Epithelial cell of esophagus (primary cell): ENCODE results near the gene RAD51B.

Experiments used
- DNase-seq: peaks from one replicate; pipeline ENCODE4 v3.0.0; 2010; ENCODE audit warnings: low read depth
- H3K4me3 ChIP-seq: 2 replicates; pipeline ENCODE4 v1.5.1; 2011; ENCODE audit warnings: mild to moderate bottlenecking, low read length, control low read depth
- CTCF ChIP-seq: IDR thresholded peaks from 2 replicates; pipeline ENCODE4 v1.5.1; 2011; ENCODE audit warnings: low read depth, mild to moderate bottlenecking, low read length, control low read depth, inconsistent platforms; ENCODE audit not compliant: insufficient read depth; ENCODE audit errors: missing control alignments

The RAD51B gene

GRCh38 chr14:68467425-68467824 is 647.8 kb downstream of the RAD51B start:
- no peak for DNase-seq
- TF ChIP-seq CTCF = no peak
- no peak overlapping the region for H3K4me3 ChIP-seq

DNA sequence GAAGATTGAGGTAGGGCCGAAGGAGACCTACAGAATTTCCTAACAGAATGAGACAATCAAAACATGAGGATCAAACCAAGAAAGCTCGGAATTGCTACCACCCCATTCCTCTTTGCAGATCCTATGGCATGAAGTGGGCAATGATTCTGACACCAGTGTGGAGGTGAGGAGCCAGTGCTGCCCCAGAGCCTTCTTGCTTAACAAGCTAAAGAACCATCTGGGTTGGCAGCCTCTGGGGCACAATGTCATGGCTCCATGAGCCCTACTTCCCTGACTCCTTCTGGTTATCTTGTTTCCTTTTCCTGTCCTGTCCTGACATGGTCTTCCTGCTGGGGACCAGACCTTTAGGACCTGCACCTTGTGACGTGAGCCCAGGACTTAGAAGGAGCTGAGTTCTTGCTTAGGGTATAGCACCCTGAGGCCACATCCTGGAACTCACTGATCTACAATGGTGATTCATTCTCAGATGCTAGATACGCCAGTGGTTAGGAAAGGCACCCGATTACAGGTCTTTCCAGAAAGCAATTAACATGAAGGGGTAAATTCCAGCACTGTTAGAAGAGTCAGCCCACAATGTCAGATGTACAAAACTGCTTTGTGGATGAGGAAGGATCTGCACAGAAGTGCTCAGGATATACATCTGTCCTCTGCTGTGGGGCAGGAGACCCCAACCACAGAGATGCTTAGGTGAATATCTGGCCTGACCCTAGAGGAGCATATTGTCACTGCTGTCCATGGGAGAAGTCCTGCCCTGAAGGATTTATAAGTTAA is 649.0 kb downstream of the RAD51B start:
- no peak overlapping the region for H3K4me3 ChIP-seq
- DNase-seq = peak; percentile 96
- no peak for TF ChIP-seq CTCF

DNA sequence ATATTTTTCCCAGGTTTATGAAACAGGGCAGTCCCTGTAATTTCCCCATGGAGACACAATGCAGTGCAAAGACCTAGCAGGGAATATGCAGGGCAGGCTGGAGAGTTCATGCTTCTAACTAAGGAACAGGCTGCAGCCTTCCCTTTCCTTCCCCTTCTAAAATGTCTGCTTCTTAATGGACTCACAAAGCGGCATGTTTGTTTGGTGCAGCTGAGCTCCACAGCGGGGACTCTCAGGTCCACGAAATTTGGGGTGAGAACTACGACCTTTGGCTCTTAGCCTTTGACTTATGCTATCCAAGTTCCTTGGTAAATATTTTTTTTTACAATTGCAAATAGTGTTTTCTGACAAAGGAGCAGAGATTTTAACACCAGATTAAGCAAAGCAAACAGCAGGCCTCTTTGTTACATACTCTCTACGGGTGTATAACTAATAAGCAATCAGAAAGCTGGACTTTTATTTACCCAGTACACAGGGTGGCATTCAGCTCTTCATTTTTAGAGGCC is 649.7 kb downstream of the RAD51B start:
- no peak for DNase-seq
- no peak overlapping the region for H3K4me3 ChIP-seq
- no peak for TF ChIP-seq CTCF

GRCh38 chr14:68470361-68470760 is 650.8 kb downstream of the RAD51B start:
- TF ChIP-seq CTCF = no peak
- DNase-seq = peak; percentile 52

DNA sequence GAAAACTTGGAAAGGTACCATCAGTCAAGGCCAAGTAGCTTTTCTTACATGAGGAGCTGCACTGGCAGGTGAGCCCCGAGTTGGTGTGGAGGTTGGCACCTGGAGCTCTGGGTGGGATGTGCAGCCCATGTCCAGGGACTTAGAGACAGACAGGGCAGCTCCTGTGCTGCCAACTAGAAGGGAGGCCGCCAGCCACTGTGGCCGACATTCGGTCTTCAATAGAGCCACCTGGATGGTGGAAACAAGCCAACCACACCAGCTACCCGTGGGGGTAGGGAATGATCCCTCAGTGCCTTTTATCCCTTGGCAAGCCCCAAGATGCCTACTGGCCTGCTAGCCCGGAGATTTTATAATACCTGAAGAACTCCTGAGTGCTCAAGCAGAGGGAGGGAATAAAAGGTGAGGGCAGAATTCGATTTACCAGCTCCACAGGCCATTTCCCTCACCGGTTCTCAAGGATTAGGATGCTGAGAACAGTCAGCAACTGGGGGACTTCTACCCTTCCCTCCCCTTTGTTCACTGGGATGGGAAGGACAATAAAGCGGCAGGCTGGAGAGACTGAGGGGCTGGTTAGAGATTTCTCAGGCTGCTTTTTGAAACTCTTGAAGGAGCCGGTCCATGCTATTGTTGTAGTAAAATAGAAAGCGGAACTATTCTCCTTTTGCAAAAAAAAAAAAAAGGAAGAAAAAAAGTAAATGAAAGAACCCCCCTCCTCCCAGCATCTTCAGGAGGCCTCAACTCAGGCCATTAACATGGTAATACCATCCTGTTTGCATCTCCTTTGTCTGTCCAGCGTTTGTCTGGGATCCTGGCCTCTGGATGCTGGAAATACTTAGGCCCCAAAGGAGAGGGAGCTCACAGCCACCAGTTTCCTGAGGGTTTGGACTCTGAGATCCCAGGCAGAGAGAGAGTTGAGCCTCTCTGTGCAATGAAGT is 651.7 kb downstream of the RAD51B start:
- DNase-seq = no peak

More at GRCh38 chr14:68470361-68470760, 650.8 kb downstream of the RAD51B start:
- no peak overlapping the region for H3K4me3 ChIP-seq

More for the DNA sequence above, 651.7 kb downstream of the RAD51B start:
- no peak for TF ChIP-seq CTCF
- no peak overlapping the region for H3K4me3 ChIP-seq
